Gastroesophageal sphincter (tissue), 4 donors: Measurements from ENCODE around the gene METTL2B. TPM values are rescaled to one million over a fixed set of nuclear protein-coding genes. Genes with fewer than 3 reads are reported as not detected.

ENCODE experiments used
- ATAC-seq: fragments of 150-250 bp; one replicate; pipeline ENCODE4 v1.9.1; 2016; ENCODE audit warnings: mild to moderate bottlenecking, moderate library complexity
- H3K27ac ChIP-seq, 4 donors: fragments of 200-600 bp; sonication (generic) in 3 of 4; 1 replicate in 3 of 4; 2 replicates in 1 of 4; pipeline ENCODE4 v1.5.1; 2016 to 2019
- H3K27me3 ChIP-seq: fragments of 200-600 bp; sonication (generic); one replicate; pipeline ENCODE4 v1.5.1; 2019
- H3K36me3 ChIP-seq, 2 donors: fragments of 200-600 bp; sonication (generic); one replicate each; pipeline ENCODE4 v1.5.1; 2019; ENCODE audit warnings: control low read depth in 1 of 2
- H3K4me1 ChIP-seq, 3 donors: fragments of 200-600 bp; sonication (generic); 1 replicate in 2 of 3; 2 replicates in 1 of 3; pipeline ENCODE4 v1.5.1; 2016 to 2019; ENCODE audit warnings: control low read depth in 2 of 3
- H3K4me3 ChIP-seq, 2 donors: fragments of 200-600 bp; sonication (generic); one replicate each; pipeline ENCODE4 v1.5.1; 2019; ENCODE audit warnings: mild to moderate bottlenecking in 1 of 2, moderate library complexity in 1 of 2
- H3K9me3 ChIP-seq, 3 donors: fragments of 200-600 bp; sonication (generic); one replicate each; pipeline ENCODE4 v1.5.1; 2017 to 2019; ENCODE audit warnings: control low read depth in 2 of 3
- CTCF ChIP-seq, 4 experiments: fragments of 200-600 bp in 2 of 4; fragments of 450-650 bp in 2 of 4; sonication (generic) in 1 of 4; IDR thresholded peaks; one replicate each; pipeline ENCODE4 v1.5.1; 2017 to 2019; ENCODE audit warnings: antibody characterized with exemption in 4 of 4, mild to moderate bottlenecking in 2 of 4, moderate library complexity in 2 of 4
- EP300 ChIP-seq: sonication (generic); formaldehyde crosslinking; IDR thresholded peaks from one replicate; pipeline ENCODE4 v1.6.1; 2017; ENCODE audit warnings: antibody characterized with exemption, mild to moderate bottlenecking
- POLR2A ChIP-seq, 2 donors: fragments of 450-650 bp; IDR thresholded peaks; one replicate each; pipeline ENCODE4 v1.6.1; 2017; ENCODE audit warnings: antibody characterized with exemption in 2 of 2, mild to moderate bottlenecking in 2 of 2, moderate library complexity in 1 of 2
- POLR2AphosphoS5 ChIP-seq: sonication (generic); formaldehyde crosslinking; IDR thresholded peaks from one replicate; pipeline ENCODE4 v1.6.1; 2017; ENCODE audit warnings: antibody characterized with exemption
- WGBS, 2 donors: methylation state at CpG; one replicate each; pipeline ENCODE4 v1.1.5; 2018; ENCODE audit warnings: low coverage in 1 of 2; 5-methylcytosine and 5-hydroxymethylcytosine counted together
- total RNA-seq, 4 donors: library from RNA; depleted of rRNA; stranded (reverse); fragments of >200 nt; gene quantifications; one replicate each; pipeline ENCODE4 v1.1.0, GENCODE V29; 2016

The METTL2B gene
- total RNA-seq, 4 donors from 2014 or later, result 20.4 to 29.8 (median 27.1) TPM

GRCh38 chr7:128442356-128442755 lies 34.2 kb upstream of the METTL2B start:
- no peak for ATAC-seq
- Histone ChIP-seq H3K4me3 (no peak overlapping the region), H3K27me3 (no peaks in the 10 kb centered on the region), H3K27ac (no peak overlapping the region), H3K36me3 (no peaks in the 10 kb centered on the region), H3K4me1 (no peaks in the 10 kb centered on the region), H3K9me3 (no peaks in the 10 kb centered on the region)
- TF ChIP-seq CTCF (IDR thresholded peaks at IDR 0.05), result no peak
- 88 to 100% methylated on average over 1 to 3 of the region's 3 CpGs for WGBS, 2 donors

DNA sequence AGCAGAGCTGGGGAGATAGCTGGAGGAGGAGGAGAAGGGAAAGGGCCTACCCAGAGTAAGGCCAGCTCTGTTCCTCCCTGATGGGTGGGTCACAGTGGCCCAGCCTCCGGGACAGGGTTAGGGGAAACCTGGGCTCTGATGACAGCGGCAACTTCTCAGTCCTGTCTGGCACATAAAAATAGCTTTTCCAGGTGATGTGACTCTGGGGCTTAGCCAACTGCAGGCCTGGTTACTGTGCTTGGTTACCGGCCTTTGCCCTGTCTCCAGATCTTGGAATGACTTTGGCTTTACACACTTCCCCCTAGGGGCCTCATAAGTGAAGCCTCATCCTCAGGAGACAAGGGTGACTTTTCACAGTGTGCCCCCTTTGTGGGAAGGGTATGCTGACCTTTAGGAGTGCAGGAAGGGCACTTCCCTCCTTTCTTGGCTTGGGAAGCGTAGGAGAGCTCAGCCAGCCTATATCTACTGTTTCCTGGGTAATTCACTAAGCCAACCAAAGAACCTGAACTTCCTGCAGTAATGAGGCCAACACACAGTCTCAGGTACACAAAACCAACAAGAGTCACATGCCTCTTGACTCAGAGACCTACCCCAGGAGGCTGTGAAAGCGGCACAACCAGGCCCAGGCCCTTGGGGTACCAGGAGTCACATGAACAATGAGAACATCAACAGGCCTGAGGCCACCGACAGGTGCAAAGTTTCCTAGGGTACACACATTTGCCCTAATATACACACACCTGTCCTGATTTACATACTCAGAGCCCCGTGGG lies 32.5 kb upstream of the METTL2B start:
- Histone ChIP-seq H3K36me3 (no peaks in the 10 kb centered on the region), H3K9me3 (no peaks in the 10 kb centered on the region), H3K27ac (no peak overlapping the region), H3K27me3 (no peaks in the 10 kb centered on the region), H3K4me1 (no peaks in the 10 kb centered on the region), H3K4me3 (no peak overlapping the region)
- ATAC-seq, result no peak
- WGBS, 2 donors, result 81% methylated on average over 3 of the region's 7 CpGs; no CpG with 5 or more reads in 1 of the 2 donors
- TF ChIP-seq POLR2A (IDR thresholded peaks at IDR 0.05) (no peak), CTCF (IDR thresholded peaks at IDR 0.05) (no peak), POLR2AphosphoS5 (no peak), EP300 (no peak)

- Histone ChIP-seq H3K36me3 (no peaks in the 10 kb centered on the region), H3K27ac (no peak overlapping the region), H3K4me3 (no peak overlapping the region), H3K9me3 (no peaks in the 10 kb centered on the region), H3K27me3 (no peaks in the 10 kb centered on the region), H3K4me1 (no peaks in the 10 kb centered on the region)
- WGBS, 2 donors, result 53 to 92% methylated on average over 2 to 4 of the region's 5 CpGs
- TF ChIP-seq EP300 (no peak), POLR2A (IDR thresholded peaks at IDR 0.05) (no peak), POLR2AphosphoS5 (no peak), CTCF (IDR thresholded peaks at IDR 0.05) (no peak)
- ATAC-seq, result no peak
These were observed 30.2 kb upstream of the METTL2B start for GRCh38 chr7:128446306-128446705.

DNA sequence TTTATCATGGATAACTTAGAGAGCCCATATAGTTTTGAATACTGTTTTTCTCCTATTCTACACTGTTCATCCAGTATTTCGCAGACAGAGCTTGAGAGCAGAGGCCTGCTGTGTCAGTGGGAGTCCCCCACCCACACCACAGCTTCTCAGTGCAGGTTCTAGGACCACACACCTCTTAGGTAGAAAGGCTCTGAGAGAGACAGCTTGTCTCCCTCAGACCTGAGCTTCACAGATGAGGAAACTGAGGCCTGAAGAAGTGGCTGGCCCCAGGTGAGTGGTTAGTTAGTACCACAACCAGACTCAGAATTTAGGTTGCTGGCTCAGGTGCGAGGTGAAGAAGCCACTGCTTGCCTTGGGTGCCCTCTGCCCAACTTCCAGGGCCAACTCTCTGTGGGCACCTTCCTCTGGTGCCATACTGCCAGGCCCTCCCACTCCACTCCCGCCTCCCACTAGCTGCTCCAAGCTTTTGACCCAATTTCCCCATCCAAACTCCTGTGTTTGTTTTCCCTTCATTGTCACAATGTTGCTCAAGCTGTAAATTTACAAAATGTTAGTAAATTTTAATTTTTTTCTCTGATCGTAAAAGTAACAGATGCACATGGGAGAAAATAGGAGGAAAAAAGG lies 28.5 kb upstream of the METTL2B start:
- TF ChIP-seq CTCF (IDR thresholded peaks at IDR 0.05) (no peak), EP300 (no peak), POLR2AphosphoS5 (no peak), POLR2A (IDR thresholded peaks at IDR 0.05) (no peak)
- peaks cover 0 to 1% (median 0%) of the 10 kb centered on the region in 3 donors for H3K4me1 ChIP-seq
- no peaks in the 10 kb centered on the region for H3K9me3 ChIP-seq
- no peak for ATAC-seq
- H3K27me3 ChIP-seq, result no peaks in the 10 kb centered on the region
- no peaks in the 10 kb centered on the region for H3K36me3 ChIP-seq
- no peak overlapping the region for H3K27ac ChIP-seq
- WGBS, 2 donors, result 93 to 100% methylated on average over 2 to 3 of the region's 4 CpGs
- H3K4me3 ChIP-seq, result no peak overlapping the region

GRCh38 chr7:128448751-128449302 lies 27.7 kb upstream of the METTL2B start:
- ATAC-seq, result no peak
- H3K4me1 ChIP-seq, result peaks cover 0 to 9% (median 0%) of the 10 kb centered on the region in 3 donors
- no peak overlapping the region for H3K4me3 ChIP-seq
- no peaks in the 10 kb centered on the region for H3K9me3 ChIP-seq
- H3K27ac ChIP-seq, result no peak overlapping the region
- H3K27me3 ChIP-seq, result no peaks in the 10 kb centered on the region
- WGBS, 2 donors, result 86 to 93% methylated on average over 6 of the region's 6 CpGs
- no peak for TF ChIP-seq CTCF (IDR thresholded peaks at IDR 0.05)
- no peak for TF ChIP-seq POLR2AphosphoS5
- TF ChIP-seq EP300, result no peak
- TF ChIP-seq POLR2A (IDR thresholded peaks at IDR 0.05), result no peak
- H3K36me3 ChIP-seq, result no peaks in the 10 kb centered on the region
